Adrenal gland (tissue), 5 donors: ENCODE data around the gene TH.

Source experiments
- POLR2A ChIP-seq, 2 donors: fragments of 450-650 bp; IDR thresholded peaks; one replicate each; pipeline ENCODE4 v1.6.1; 2017; ENCODE audit warnings: antibody characterized with exemption in 2 of 2, mild to moderate bottlenecking in 2 of 2, moderate library complexity in 1 of 2
- TF ChIP-seq, protein P1 (sequence below), 6 experiments: fragments of 450-650 bp in 4 of 6; fragments of 200-600 bp in 2 of 6; sonication (generic) in 1 of 6; IDR thresholded peaks; 1 replicate in 5 of 6; 2 replicates in 1 of 6; pipeline versions ENCODE4 v1.5.1 to v1.8.0; 2016 to 2021; ENCODE audit warnings: antibody characterized with exemption in 6 of 6, mild to moderate bottlenecking in 2 of 6, moderate library complexity in 1 of 6
- donor health status: DM: no; HTN: no; CAD: no.

DNA sequence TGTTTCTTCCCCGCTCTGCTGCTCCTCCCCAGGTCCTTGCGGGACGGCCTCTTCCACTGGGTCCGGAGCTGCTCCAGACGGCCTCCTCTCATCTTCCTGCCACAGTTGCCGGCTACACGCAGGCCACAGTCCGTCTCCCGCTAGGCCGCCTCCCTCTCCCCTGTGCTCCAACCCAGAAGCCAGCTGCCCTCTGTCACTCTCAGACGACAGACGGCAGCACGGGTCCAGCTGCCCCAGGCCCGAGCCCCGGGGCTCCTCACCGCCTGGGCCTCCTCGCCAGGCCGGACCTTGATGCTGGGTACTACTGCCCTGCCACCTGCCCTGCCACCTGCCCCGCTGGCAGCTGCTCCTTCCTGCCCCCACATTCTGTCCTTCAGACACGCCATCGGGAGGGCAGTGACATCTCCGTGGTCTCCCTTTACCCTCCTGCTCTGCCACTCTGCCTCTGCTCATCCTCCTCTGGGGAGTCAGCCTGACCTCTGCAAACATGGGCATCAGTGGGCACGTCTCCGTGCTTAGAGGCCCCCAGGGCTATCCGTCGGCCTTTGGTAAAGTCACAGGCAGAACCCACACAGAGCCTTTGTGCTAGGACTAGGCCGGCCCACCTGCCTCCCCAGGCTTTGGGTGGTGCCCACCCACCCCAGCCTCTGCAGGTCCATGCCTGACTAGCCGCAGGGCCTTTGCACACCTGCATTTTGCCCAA is 43.1 kb upstream of the TH start:
- TF ChIP-seq, protein P1, sequence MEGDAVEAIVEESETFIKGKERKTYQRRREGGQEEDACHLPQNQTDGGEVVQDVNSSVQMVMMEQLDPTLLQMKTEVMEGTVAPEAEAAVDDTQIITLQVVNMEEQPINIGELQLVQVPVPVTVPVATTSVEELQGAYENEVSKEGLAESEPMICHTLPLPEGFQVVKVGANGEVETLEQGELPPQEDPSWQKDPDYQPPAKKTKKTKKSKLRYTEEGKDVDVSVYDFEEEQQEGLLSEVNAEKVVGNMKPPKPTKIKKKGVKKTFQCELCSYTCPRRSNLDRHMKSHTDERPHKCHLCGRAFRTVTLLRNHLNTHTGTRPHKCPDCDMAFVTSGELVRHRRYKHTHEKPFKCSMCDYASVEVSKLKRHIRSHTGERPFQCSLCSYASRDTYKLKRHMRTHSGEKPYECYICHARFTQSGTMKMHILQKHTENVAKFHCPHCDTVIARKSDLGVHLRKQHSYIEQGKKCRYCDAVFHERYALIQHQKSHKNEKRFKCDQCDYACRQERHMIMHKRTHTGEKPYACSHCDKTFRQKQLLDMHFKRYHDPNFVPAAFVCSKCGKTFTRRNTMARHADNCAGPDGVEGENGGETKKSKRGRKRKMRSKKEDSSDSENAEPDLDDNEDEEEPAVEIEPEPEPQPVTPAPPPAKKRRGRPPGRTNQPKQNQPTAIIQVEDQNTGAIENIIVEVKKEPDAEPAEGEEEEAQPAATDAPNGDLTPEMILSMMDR (IDR thresholded peaks at IDR 0.05) = no peak
- TF ChIP-seq POLR2A (IDR thresholded peaks at IDR 0.05) = no peak
